ENCODE results near the gene SUMF1.

The SUMF1 gene

GRCh38 chr3:4497843-4498324 is 30.8 kb upstream of the SUMF1 start:
- no peak for DNase-seq (ENCODE audit: low read depth, low spot score)

- DNase-seq (ENCODE audit: low read depth, low spot score): no peak
Measured at GRCh38 chr3:4497005-4497692, 30.1 kb upstream of the SUMF1 start.

- no peak for DNase-seq (ENCODE audit: low read depth, low spot score)
Measured at GRCh38 chr3:4496087-4496452, 29.0 kb upstream of the SUMF1 start.

DNA sequence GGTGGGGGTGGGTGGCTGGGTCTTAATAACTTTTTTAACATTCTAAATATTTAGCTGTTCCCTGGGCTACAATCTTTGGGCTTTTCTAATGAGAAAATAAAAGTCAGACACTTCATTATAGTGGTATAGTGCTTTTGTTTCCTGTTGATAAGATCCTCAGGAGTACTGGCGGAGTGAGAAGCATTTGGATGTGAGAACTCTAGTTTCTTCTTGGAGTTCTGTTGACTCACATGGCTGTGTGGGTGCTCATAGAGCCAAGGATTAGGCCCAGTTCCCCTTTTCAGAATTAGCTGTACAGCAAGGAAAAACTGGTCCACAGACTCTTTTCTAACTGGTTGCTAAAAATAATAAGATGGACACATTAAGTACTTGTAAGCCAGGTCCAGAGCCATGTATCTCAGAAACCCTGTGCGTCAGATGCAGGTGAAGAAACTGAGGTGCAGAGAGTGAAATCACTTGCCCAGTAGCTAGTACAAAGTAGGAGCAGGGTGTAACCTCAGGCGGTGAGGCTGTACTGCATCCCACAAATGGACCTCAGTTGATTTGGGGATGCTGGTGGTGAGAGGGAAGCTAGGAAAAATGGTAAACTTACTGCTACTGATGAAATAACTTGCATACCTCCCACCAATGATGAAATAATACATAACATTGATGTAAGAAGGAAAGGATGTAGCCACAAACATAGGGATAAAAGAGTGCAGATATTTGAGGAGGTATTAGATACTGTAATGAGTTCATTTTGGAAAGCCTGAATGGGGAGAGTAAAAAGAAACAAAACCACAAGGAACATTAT is 28.4 kb upstream of the SUMF1 start:
- DNase-seq (ENCODE audit: low read depth, low spot score): no peak

DNA sequence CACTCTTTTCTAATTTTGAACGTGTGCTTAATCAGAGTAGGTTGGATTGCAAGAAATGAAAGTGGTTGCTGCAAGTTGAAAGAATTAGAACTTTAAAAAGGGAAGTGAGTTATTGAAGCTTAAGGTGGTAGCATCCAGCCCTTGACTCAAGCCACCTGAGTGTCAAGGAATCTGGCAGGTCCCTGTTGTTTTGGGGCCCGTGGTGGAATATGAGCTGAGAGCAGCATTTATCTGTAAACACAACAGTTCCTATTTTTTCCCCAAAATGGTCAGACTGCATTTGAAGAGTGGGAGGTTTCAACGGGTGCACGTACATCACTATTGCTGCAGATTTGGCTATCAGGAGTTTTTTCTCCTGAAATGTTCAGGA is 27.8 kb upstream of the SUMF1 start:
- no peak for DNase-seq (ENCODE audit: low read depth, low spot score)

GRCh38 chr3:4493941-4494894 is 27.1 kb upstream of the SUMF1 start:
- DNase-seq (ENCODE audit: low read depth, low spot score): peak; percentile 46

DNA sequence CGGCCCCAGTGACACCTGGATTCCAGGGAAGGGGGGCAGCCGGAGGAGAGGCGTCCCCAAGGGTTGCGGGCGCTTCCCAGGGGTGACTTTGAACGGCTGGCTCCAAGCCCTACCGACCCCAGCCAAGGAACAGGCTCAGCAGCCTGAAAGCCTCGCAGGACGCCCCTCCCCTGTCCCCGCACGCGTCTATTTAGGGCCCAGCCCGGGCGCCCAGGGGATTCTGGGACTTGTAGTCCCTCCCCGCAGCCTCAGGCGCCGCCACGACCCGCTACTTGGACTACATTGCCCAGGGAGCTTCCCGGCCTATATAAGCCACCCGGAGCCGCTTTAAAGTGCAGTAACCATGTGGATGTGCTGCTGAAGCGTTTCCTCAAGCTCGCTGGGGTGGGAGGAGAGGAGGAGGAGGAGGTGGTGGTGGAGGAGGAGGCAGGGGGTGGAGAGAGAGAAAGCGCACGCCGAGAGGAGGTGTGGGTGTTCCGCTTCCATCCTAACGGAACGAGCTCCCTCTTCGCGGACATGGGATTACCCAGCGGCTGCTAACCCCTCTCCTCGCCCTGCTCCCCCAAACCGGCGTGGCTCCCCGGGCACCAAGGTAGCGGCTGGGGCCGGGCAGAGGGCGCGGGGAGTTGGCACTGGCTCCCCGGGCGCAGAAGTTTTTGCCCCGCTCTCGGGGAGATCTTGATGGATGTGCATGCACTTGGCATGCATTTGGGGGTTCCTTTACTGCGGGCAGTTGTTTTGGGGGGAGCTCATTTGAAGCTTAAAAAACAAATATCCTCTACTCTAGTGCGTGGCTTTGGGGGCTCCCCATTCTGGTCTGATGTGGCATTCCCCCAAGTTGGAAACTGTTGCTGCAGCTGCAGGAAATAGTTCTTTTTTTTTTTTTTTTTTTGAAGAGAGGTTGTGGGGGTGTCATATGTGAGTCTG is 26.2 kb upstream of the SUMF1 start, which contains the start of gene ITPR1:
Gene ITPR1 (plus strand): TSS at position 335 of the 927 bp plus-strand sequence. CDS start 23,144 bp downstream, outside the sequence.
- peak; percentile 99 for DNase-seq (ENCODE audit: low read depth, low spot score)

- DNase-seq (ENCODE audit: low read depth, low spot score): peak; percentile 94
Measured at GRCh38 chr3:4492208-4493013, 25.3 kb upstream of the SUMF1 start.

GRCh38 chr3:4491855-4492207 is 24.8 kb upstream of the SUMF1 start:
- DNase-seq (ENCODE audit: low read depth, low spot score): peak; percentile 20

DNA sequence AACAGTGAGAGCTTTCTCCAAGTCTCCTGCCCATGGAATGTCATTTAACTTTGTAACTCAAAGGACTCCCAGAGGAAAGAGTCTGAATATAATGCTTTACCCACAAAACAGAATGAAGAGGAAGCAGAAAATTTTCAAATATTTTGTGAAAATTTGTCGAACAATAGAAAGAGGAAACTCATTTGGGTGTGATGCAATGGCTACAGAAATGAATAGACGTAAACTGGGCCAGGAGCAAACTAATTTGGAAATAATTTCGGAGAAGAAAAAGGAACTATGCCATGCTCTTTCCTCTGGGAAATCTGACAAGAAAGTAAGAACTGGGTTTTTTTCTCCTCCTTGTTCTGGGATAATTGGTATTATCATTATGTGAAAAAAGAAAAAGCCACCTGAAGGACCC is 11.2 kb upstream of the SUMF1 start:
- no peak for DNase-seq (ENCODE audit: low read depth, low spot score)

DNA sequence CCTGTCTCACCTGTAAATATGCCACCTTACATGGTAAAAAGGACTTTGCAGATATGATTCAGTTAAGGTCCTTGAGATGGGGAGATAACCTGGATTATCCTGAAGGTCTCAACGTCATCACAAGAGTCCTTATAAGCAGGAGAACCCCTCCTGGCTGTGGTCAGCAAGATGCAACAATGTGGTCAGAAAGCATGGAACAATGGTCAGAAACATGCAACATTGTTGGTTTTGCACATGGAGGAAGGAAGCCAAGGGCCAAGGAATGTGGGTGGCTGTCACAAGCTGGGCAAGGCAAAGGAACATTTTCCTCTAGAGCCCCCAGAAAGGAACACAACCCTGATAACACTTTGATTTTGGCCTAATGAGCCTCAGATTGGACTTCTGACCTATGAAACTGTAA is 9.4 kb upstream of the SUMF1 start:
- peak; percentile 54 for DNase-seq (ENCODE audit: low read depth, low spot score)

- no peak for DNase-seq (ENCODE audit: low read depth, low spot score)
Measured at GRCh38 chr3:4475804-4476203, 8.7 kb upstream of the SUMF1 start.

DNA sequence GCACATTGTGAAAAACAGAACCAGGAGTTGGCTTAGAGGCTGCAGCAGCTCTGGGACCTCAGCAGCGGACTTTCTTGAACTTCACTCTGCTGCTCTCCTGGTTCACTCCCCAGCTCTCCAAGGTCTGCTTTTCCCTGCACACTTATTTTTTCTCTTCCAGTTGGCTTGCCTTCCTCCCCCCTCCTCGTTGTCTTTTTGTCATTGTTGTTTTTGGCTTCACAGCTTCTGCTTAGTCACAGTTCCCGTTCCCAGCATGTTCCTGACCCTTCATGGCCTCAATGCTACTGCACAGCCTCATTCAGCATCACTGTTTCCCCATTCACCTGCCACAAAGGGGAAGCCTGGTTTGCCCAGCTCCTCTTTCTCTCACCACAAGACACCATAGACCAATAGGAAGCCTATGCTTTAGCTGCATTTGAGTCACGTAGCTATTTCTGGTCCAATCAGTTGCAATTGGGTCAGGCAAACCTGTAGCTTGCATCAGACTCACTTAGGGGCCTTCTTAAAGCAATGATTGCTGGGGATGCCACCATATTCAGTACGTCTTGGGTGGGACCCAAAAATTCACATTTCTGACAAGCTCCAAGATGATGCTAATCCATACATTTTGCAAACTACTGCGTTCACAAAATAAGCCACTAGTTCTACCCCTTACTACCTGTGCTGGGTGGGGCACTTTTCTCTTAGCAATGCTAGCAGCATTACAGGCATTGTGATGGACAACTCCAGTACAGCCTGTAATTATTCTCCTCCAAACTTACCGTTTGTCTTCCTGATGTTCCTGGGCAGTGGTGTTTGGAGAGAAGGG is 7.8 kb upstream of the SUMF1 start:
- DNase-seq (ENCODE audit: low read depth, low spot score): peak; percentile 79

GRCh38 chr3:4472766-4473165 is 5.7 kb upstream of the SUMF1 start:
- DNase-seq (ENCODE audit: low read depth, low spot score): no peak

DNA sequence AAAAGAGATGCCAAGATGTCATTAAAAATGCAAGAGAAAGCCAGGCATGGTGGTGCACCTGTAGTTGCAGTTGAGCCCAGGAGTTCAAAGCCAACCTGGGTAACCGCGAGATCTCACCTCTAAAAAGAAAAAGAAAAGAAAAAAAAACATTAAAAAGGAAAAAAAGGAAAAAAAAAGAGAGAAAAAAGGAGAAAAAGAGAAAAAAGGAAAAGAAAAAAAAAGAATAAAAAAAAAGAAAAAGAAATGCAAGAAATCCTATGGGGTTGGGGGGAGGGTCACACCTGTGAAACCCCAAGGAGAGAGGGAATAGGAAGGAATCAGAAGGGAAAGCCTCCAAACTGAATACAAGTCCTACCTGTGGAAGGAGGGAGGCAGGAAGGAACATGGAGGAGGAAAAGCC is 5.2 kb upstream of the SUMF1 start:
- no peak for DNase-seq (ENCODE audit: low read depth, low spot score)

DNA sequence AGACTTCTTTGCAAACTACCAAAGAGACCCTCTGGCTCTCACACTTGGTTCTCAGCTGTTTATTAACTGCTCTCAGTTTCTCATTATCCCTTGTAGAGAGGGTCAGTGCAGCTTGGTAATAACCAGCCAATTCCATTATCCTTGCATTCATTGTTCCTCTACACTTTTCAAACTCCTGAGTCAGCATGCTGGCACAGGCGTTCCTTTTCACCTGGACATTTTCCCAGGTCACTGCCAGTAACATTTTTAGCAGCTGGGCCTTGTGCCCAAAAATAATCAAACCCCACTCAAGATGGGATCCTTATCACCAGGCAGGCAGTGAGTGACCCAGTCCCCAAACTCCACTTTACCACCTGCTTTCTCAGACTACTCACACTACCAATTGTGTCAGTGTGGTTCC is 4.8 kb upstream of the SUMF1 start:
- DNase-seq (ENCODE audit: low read depth, low spot score): peak; percentile 16

DNA sequence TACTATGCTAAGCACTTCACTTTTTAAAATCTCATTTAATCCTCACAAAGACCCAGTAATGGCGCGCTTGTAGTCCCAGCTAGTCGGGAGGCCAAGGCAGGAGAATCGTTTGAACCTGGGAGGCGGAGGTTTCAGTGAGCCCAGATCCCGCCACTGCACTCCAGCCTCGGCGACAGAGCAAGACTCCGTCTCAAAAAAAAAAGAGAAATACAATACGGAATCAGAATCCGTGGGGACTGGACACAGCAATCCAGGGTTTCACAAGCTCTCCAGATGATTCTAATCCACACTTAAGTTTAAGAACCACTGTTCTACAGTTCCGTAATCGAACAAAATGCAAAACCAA is 426 bp upstream of the SUMF1 start:
- DNase-seq (ENCODE audit: low read depth, low spot score): no peak

DNA sequence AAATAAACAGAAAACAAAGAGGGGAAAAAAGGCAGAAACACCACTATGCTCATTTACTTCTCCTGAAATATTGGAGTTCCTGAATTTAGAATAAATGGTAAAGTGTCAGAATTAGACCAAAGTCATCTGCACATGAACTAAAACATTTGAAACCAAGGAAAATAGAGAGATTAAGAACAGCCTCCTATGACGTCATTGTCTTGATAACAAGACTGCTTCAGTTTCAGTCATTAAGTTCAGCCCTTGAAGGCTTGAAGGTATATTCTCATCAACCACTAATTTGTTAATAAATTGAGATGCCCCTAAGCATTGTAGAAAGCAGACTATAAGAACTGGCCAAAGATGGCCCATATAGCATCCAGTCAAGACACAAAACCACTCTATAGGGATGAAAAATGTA is 2.5 kb downstream of the SUMF1 start:
- DNase-seq (ENCODE audit: low read depth, low spot score): no peak

DNA sequence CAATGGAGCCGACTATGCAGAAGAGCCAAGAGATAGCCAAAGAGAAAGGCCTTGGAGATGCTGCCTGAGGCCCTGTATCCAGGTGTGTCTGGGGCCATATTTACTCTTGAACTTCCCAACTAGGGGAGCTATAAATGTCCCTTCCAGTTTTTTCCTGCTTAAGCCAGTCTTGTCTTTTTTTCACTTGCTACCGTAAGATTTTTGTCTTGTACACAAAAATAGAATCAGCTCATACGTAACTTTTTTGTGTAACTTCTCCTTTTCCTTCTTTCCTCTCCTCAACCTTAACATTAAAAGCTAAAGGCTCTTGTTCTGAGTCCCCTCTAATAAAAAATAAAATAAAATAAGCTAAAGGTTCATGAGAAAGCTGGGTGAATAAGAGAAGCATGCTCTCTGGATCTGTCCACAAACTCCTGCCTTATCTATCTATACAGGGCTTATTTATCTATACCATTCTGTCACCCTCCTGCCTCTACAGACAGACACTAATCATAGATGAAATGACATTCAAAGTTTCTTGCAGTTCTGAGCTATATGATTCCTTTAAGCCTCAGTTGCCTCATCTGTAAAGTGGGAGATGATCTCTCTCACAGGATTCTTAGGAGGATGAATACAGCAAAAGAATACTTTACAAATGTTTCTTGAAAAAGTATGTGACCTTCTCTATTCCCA is 4.6 kb downstream of the SUMF1 start:
- DNase-seq (ENCODE audit: low read depth, low spot score): no peak
